WTC11 (cell line): ENCODE results near the gene CIT. TPM values are rescaled to one million over a fixed set of nuclear protein-coding genes. Genes with fewer than 3 reads are reported as not detected.

Source experiments
- ATAC-seq: fragments of 200-7000 bp; cut with Tn5 transposase; 2 replicates; pipeline ENCODE4 v1.10.0; 2021; ENCODE audit warnings: mild to moderate bottlenecking, moderate library complexity
- CTCF ChIA-PET: fragments of 300-600 bp; sonication (Branson Sonifier 250); formaldehyde crosslinking; loops from one replicate; lab custom pipeline; 2021; ENCODE audit warnings: antibody characterized with exemption; lab: Charles Lee
- POLR2A ChIA-PET: fragments of 350-600 bp; sonication (Branson Sonifier 250); formaldehyde crosslinking; loops from one replicate; lab custom pipeline; 2021; ENCODE audit warnings: antibody characterized with exemption; lab: Charles Lee
- DNase-seq: peaks from one replicate; pipeline ENCODE4 v3.0.0; 2021; ENCODE audit warnings: low spot score
- H3K27ac Mint-ChIP-seq: 2 replicates; pipeline ENCODE4 v1.8.0; 2021; ENCODE audit warnings: mixed read lengths
- H3K27me3 Mint-ChIP-seq: 2 replicates; pipeline ENCODE4 v1.8.0; 2021; ENCODE audit warnings: low read depth, mild to moderate bottlenecking, moderate library complexity, mixed read lengths
- H3K36me3 Mint-ChIP-seq: 2 replicates; pipeline ENCODE4 v1.8.0; 2021; ENCODE audit warnings: mixed read lengths
- H3K4me1 Mint-ChIP-seq: 2 replicates; pipeline ENCODE4 v1.8.0; 2022; ENCODE audit warnings: mixed read lengths
- H3K4me3 Mint-ChIP-seq: 2 replicates; pipeline ENCODE4 v1.8.0; 2021; ENCODE audit warnings: mild to moderate bottlenecking, moderate library complexity, mixed read lengths
- H3K9me3 Mint-ChIP-seq: 2 replicates; pipeline ENCODE4 v1.8.0; 2021; ENCODE audit warnings: mixed read lengths
- AFF4 ChIP-seq: sonication (generic); formaldehyde crosslinking; IDR thresholded peaks from 2 replicates; pipeline ENCODE4 v1.8.1; 2023; ENCODE audit warnings: mild to moderate bottlenecking, missing genetic modification reagents, borderline replicate concordance
- CBFB ChIP-seq: sonication (generic); formaldehyde crosslinking; IDR thresholded peaks from 2 replicates; pipeline ENCODE4 v1.8.1; 2022; ENCODE audit warnings: mild to moderate bottlenecking, low read depth, missing genetic modification reagents
- CREB1 ChIP-seq: sonication (generic); formaldehyde crosslinking; IDR thresholded peaks from 2 replicates; pipeline ENCODE4 v1.8.0; 2023; ENCODE audit warnings: mild to moderate bottlenecking, missing genetic modification reagents
- ETV6 ChIP-seq: sonication (generic); formaldehyde crosslinking; IDR thresholded peaks from 2 replicates; pipeline ENCODE4 v1.8.1; 2022; ENCODE audit warnings: mild to moderate bottlenecking, missing genetic modification reagents
- HMGA2 ChIP-seq: fragments of 250-450 bp; sonication (Bioruptor Pico); IDR thresholded peaks from 2 replicates; pipeline ENCODE4 v1.4.0; 2021; ENCODE audit warnings: mild to moderate bottlenecking, moderate library complexity
- IRF1 ChIP-seq: sonication (generic); formaldehyde crosslinking; IDR thresholded peaks from 2 replicates; pipeline ENCODE4 v1.8.0; 2023; ENCODE audit warnings: missing genetic modification reagents
- JAZF1 ChIP-seq: fragments of 250-450 bp; sonication (Bioruptor Pico); IDR thresholded peaks from 2 replicates; pipeline ENCODE4 v1.9.0; 2021; ENCODE audit warnings: moderate library complexity, mild to moderate bottlenecking, inconsistent platforms
- MYBL2 ChIP-seq: sonication (generic); formaldehyde crosslinking; IDR thresholded peaks from 2 replicates; pipeline ENCODE4 v1.8.1; 2023; ENCODE audit warnings: mild to moderate bottlenecking, moderate library complexity, missing genetic modification reagents
- SMAD4 ChIP-seq: sonication (generic); formaldehyde crosslinking; IDR thresholded peaks from 2 replicates; pipeline ENCODE4 v1.8.0; 2022; ENCODE audit warnings: mild to moderate bottlenecking, missing genetic modification reagents
- ZNF396 ChIP-seq: fragments of 250-450 bp; sonication (Bioruptor Pico); IDR thresholded peaks from 2 replicates; pipeline ENCODE4 v1.8.0; 2021; ENCODE audit warnings: mild to moderate bottlenecking, moderate library complexity, borderline replicate concordance
- ZNF532 ChIP-seq: fragments of 250-450 bp; sonication (Bioruptor Pico); IDR thresholded peaks from 2 replicates; pipeline ENCODE4 v1.9.0; 2021; ENCODE audit warnings: mild to moderate bottlenecking, borderline replicate concordance
- ZNF671 ChIP-seq: fragments of 250-450 bp; sonication (Bioruptor Pico); IDR thresholded peaks from 2 replicates; pipeline ENCODE4 v1.8.0; 2021; ENCODE audit warnings: mild to moderate bottlenecking
- total RNA-seq: library from RNA; stranded (reverse); gene quantifications from 3 replicates; pipeline ENCODE4 v1.2.3, GENCODE V29; 2021
- TF ChIP-seq, protein P1 (sequence below): sonication (generic); formaldehyde crosslinking; IDR thresholded peaks from 2 replicates; pipeline ENCODE4 v1.8.1; 2022; ENCODE audit warnings: low read depth, mild to moderate bottlenecking, moderate library complexity, missing genetic modification reagents, borderline replicate concordance
- TF ChIP-seq, protein P2 (sequence below): fragments of 250-450 bp; sonication (Bioruptor Pico); IDR thresholded peaks from 2 replicates; pipeline ENCODE4 v2.1.2; 2022; ENCODE audit warnings: mild to moderate bottlenecking, moderate library complexity
- TF ChIP-seq, protein P3 (sequence below): sonication (generic); formaldehyde crosslinking; IDR thresholded peaks from 2 replicates; pipeline ENCODE4 v1.8.1; 2023; ENCODE audit warnings: mild to moderate bottlenecking, missing genetic modification reagents, moderate library complexity

Gene CIT
- total RNA-seq, 1 experiment from 2014 or later = 65.4 TPM

- TF ChIP-seq ZNF532 (CRISPR knock-in tag) (no peak), SMAD4 (CRISPR knock-in tag) (no peak), ZNF671 (CRISPR knock-in tag) (no peak), ZNF396 (CRISPR knock-in tag) (no peak)
Measured at GRCh38 chr12:119840582-119840981, 36.5 kb downstream of the CIT start (continued).

DNA sequence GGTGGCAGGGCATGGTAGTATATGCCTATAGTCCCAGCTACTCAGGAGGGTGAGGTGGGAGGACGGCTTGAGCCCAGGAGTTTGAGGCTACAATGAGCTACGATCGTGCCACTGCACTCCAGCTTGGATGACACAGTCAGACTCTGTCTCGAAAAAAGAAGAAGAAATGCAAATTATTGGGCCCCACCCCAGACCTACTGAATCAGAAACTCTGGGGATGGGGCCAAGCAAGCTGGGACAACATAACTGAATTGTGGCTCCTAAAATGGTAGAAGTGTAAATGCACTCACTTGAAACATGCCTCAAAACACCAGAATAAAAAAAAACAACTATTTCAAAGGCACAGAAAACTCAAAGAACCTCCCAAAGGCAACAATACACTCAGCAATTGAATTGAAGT, 37.0 kb downstream of the CIT start:
- TF ChIP-seq MYBL2 = no peak
- TF ChIP-seq AFF4 = no peak
- TF ChIP-seq ETV6 = no peak
- no peak for TF ChIP-seq CREB1 (CRISPR knock-in tag)
- no peak for TF ChIP-seq CBFB
- Mint-ChIP-seq H3K27me3 (no peaks in the 10 kb centered on the region), H3K4me3 (no peak overlapping the region), H3K27ac (no peak overlapping the region), H3K9me3 (peaks cover 6% of the 10 kb centered on the region), H3K36me3 (peaks cover 60% of the 10 kb centered on the region), H3K4me1 (no peaks in the 10 kb centered on the region)
- ChIA-PET CTCF (interaction anchor here (0.5 kb wide), 1 partner anchor 1777 kb away, joined by 3 read pairs; no protein-coding TSS in a partner anchor), POLR2A (no interaction called here)
- ATAC-seq (no peak), DNase-seq (no peak)

DNA sequence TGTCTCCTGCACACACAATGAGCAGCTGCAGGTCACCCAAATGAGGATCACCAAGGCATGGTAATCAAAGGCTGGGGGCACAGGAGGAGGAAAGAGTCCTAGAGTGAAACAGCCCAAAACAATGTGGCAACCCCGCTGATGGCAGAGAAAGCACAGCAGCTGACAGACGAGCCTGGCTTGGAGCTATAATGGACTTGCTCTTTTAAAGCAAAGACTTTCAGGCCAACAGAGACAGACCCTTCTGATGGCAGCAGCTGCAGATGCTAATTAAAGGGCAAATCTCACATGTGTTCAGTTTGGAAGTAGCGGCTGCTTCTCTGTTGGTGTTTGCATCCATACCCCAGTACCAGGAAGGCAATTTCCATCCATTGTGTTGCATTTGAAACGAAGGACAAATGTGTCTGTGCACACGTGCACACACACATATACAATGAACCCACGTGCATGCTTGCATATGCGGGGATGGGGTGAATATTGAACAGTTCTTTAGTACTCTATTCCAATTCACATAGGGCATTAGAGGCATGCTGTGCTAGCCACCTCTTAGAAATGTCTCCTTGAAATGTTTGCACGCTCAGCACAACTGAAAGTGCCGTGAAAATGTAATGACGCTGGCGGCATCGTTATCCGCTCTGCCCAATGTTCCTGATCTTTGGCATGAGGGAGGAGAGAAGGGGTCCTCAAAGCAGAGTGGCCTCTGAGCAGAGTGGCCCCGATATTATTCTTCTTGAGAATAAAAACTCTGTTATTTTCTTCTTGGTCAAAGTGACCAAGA, 38.1 kb downstream of the CIT start:
- H3K36me3 Mint-ChIP-seq = peaks cover 50% of the 10 kb centered on the region
- H3K27me3 Mint-ChIP-seq = no peaks in the 10 kb centered on the region
- TF ChIP-seq HMGA2 (no peak), JAZF1 (no peak), SMAD4 (CRISPR knock-in tag) (no peak), ZNF396 (CRISPR knock-in tag) (no peak), IRF1 (CRISPR knock-in tag) (no peak)
- TF ChIP-seq, protein P1, sequence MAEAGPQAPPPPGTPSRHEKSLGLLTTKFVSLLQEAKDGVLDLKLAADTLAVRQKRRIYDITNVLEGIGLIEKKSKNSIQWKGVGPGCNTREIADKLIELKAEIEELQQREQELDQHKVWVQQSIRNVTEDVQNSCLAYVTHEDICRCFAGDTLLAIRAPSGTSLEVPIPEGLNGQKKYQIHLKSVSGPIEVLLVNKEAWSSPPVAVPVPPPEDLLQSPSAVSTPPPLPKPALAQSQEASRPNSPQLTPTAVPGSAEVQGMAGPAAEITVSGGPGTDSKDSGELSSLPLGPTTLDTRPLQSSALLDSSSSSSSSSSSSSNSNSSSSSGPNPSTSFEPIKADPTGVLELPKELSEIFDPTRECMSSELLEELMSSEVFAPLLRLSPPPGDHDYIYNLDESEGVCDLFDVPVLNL (CRISPR knock-in tag) = no peak
- TF ChIP-seq, protein P2, sequence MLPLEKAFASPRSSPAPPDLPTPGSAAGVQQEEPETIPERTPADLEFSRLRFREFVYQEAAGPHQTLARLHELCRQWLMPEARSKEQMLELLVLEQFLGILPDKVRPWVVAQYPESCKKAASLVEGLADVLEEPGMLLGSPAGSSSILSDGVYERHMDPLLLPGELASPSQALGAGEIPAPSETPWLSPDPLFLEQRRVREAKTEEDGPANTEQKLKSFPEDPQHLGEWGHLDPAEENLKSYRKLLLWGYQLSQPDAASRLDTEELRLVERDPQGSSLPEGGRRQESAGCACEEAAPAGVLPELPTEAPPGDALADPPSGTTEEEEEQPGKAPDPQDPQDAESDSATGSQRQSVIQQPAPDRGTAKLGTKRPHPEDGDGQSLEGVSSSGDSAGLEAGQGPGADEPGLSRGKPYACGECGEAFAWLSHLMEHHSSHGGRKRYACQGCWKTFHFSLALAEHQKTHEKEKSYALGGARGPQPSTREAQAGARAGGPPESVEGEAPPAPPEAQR (CRISPR knock-in tag) = no peak
- TF ChIP-seq, protein P3, sequence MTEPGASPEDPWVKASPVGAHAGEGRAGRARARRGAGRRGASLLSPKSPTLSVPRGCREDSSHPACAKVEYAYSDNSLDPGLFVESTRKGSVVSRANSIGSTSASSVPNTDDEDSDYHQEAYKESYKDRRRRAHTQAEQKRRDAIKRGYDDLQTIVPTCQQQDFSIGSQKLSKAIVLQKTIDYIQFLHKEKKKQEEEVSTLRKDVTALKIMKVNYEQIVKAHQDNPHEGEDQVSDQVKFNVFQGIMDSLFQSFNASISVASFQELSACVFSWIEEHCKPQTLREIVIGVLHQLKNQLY (CRISPR knock-in tag) = no peak
- ChIA-PET CTCF (no interaction called here), POLR2A (no interaction called here)
- H3K27ac Mint-ChIP-seq = no peak overlapping the region; the same call in 1 of the 2 replicates
- ATAC-seq (no peak), DNase-seq (no peak)
- no peaks in the 10 kb centered on the region for H3K4me1 Mint-ChIP-seq
- no peak overlapping the region for H3K4me3 Mint-ChIP-seq
- peaks cover 6% of the 10 kb centered on the region for H3K9me3 Mint-ChIP-seq
